C4-2B (cell line): ENCODE data around the gene KRTAP5-2.

Source experiments
- ZFX ChIP-seq: fragments of 450-650 bp; IDR thresholded peaks from 2 replicates; pipeline ENCODE4 v1.6.1; 2017
- TF ChIP-seq, protein P1 (sequence below): fragments of 450-650 bp; conservative IDR thresholded peaks from 2 replicates; pipeline ENCODE4 v1.5.1; 2017; ENCODE audit warnings: mild to moderate bottlenecking

- TF ChIP-seq, protein P1, sequence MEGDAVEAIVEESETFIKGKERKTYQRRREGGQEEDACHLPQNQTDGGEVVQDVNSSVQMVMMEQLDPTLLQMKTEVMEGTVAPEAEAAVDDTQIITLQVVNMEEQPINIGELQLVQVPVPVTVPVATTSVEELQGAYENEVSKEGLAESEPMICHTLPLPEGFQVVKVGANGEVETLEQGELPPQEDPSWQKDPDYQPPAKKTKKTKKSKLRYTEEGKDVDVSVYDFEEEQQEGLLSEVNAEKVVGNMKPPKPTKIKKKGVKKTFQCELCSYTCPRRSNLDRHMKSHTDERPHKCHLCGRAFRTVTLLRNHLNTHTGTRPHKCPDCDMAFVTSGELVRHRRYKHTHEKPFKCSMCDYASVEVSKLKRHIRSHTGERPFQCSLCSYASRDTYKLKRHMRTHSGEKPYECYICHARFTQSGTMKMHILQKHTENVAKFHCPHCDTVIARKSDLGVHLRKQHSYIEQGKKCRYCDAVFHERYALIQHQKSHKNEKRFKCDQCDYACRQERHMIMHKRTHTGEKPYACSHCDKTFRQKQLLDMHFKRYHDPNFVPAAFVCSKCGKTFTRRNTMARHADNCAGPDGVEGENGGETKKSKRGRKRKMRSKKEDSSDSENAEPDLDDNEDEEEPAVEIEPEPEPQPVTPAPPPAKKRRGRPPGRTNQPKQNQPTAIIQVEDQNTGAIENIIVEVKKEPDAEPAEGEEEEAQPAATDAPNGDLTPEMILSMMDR = no peak
- TF ChIP-seq ZFX = no peak
These were observed 25.6 kb upstream of the KRTAP5-2 start for GRCh38 chr11:1623716-1624115.
